ENCODE data around the gene RIC8A.
"Not testable (repeated sequence)": the region's sequence is repeated elsewhere in the genome, so short reads cannot be mapped to it uniquely, and the experiment has no call there.

RIC8A gene

GRCh38 chr11:207208-207862 lies at the start of gene RIC8A, which contains the start of gene BET1L:
Gene RIC8A (plus strand): TSS chr11:207708. CDS start chr11:208855, 1,147 bp downstream.
Gene BET1L (minus strand): TSS chr11:207399. CDS start chr11:207321, 78 bp downstream.
- Histone ChIP-seq H3K4me2 (ENCODE audit: low read length) (peak within 1 kb of the TSS; percentile 68), H3F3A (ENCODE audit: insufficient read depth, low read length) (no peaks in the 10 kb centered on the region), H3K9me3 (ENCODE audit: low read length) (no peaks in the 10 kb centered on the region), H3K4me1 (ENCODE audit: insufficient read depth, low read length, severe bottlenecking) (peaks cover 26% of the 10 kb centered on the region), H3K27me3 (ENCODE audit: insufficient read depth, low read length) (no peaks in the 10 kb centered on the region), H3K36me3 (ENCODE audit: insufficient read depth, low read length) (peaks cover 59% of the 10 kb centered on the region), H3K4me3 (ENCODE audit: low read depth, low read length, poor library complexity, severe bottlenecking) (peak within 1 kb of the TSS; percentile 70), H2AFZ (ENCODE audit: low read length) (no peak within 1 kb of the TSS), H4K20me1 (ENCODE audit: insufficient read depth, low read length) (no peaks in the 10 kb centered on the region), H3K9me2 (ENCODE audit: low read depth, low read length) (no peaks in the 10 kb centered on the region), H3K79me2 (ENCODE audit: insufficient read depth, low read length) (no peaks in the 10 kb centered on the region), H3K27ac (ENCODE audit: low read depth, low read length, poor library complexity, severe bottlenecking) (peak within 1 kb of the TSS; percentile 94), H3K9ac (ENCODE audit: low read length) (peak within 1 kb of the TSS; percentile 90)
- TF ChIP-seq CTCF (IDR thresholded peaks at IDR 0.05; ENCODE audit: low read length) (no peak), EZH2 (IDR thresholded peaks at IDR 0.05; ENCODE audit: borderline replicate concordance, low read length) (no peak)

- H3K79me2 ChIP-seq (ENCODE audit: insufficient read depth, low read length); H3K27ac ChIP-seq (ENCODE audit: low read depth, low read length, poor library complexity, severe bottlenecking); H3K36me3 ChIP-seq (ENCODE audit: insufficient read depth, low read length); H2AFZ ChIP-seq (ENCODE audit: low read length); H3K4me1 ChIP-seq (ENCODE audit: insufficient read depth, low read length, severe bottlenecking); H3K4me3 ChIP-seq (ENCODE audit: low read depth, low read length, poor library complexity, severe bottlenecking); H3F3A ChIP-seq (ENCODE audit: insufficient read depth, low read length); H3K27me3 ChIP-seq (ENCODE audit: insufficient read depth, low read length); H4K20me1 ChIP-seq (ENCODE audit: insufficient read depth, low read length); H3K9me2 ChIP-seq (ENCODE audit: low read depth, low read length); H3K9me3 ChIP-seq (ENCODE audit: low read length); H3K4me2 ChIP-seq (ENCODE audit: low read length); H3K9ac ChIP-seq (ENCODE audit: low read length): not testable (repeated sequence)
- peak; percentile 19; the same call in 1 of the 2 replicates for TF ChIP-seq CTCF (IDR thresholded peaks at IDR 0.05; ENCODE audit: low read length)
Measured at GRCh38 chr11:180242-180641, 27.3 kb upstream of the RIC8A start.

GRCh38 chr11:189200-189783 lies 18.2 kb upstream of the RIC8A start:
- H3K79me2 ChIP-seq (ENCODE audit: insufficient read depth, low read length); H3K9ac ChIP-seq (ENCODE audit: low read length); H4K20me1 ChIP-seq (ENCODE audit: insufficient read depth, low read length); H3K4me2 ChIP-seq (ENCODE audit: low read length); H3F3A ChIP-seq (ENCODE audit: insufficient read depth, low read length); H3K36me3 ChIP-seq (ENCODE audit: insufficient read depth, low read length); H3K9me3 ChIP-seq (ENCODE audit: low read length); H2AFZ ChIP-seq (ENCODE audit: low read length); H3K4me1 ChIP-seq (ENCODE audit: insufficient read depth, low read length, severe bottlenecking); H3K27me3 ChIP-seq (ENCODE audit: insufficient read depth, low read length); H3K9me2 ChIP-seq (ENCODE audit: low read depth, low read length): not testable (repeated sequence)
- H3K27ac ChIP-seq (ENCODE audit: low read depth, low read length, poor library complexity, severe bottlenecking), result peak overlapping the region; percentile 62
- peak overlapping the region; percentile 46 for H3K4me3 ChIP-seq (ENCODE audit: low read depth, low read length, poor library complexity, severe bottlenecking)

DNA sequence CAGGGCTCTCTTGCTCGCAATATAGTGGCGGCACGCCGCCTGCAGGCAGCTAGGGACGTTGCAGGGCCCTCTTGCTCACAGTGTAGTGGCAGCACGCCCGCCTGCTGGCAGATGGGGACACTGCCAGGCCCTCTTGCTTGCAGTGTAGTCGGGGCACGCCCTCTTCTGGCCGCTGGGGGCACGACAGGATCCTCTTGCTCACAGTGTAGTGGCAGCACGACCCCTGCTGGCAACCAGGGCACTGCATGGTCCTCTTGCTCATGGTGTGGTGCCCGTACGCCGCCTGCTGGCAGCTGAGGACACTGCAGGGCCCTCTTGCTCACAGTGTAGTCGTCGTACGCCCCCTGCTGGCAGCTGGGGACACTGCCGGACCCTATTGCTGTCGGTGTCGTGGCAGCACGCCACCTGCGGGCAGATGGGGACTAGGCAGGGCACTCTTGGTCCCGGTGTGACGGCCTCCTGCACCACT lies 17.6 kb upstream of the RIC8A start:
- not testable (repeated sequence) for H3K9me3 ChIP-seq (ENCODE audit: low read length); H3F3A ChIP-seq (ENCODE audit: insufficient read depth, low read length); H3K36me3 ChIP-seq (ENCODE audit: insufficient read depth, low read length); H3K9me2 ChIP-seq (ENCODE audit: low read depth, low read length); H3K4me1 ChIP-seq (ENCODE audit: insufficient read depth, low read length, severe bottlenecking); H3K79me2 ChIP-seq (ENCODE audit: insufficient read depth, low read length); H3K4me3 ChIP-seq (ENCODE audit: low read depth, low read length, poor library complexity, severe bottlenecking); H3K27me3 ChIP-seq (ENCODE audit: insufficient read depth, low read length); H3K4me2 ChIP-seq (ENCODE audit: low read length); H3K9ac ChIP-seq (ENCODE audit: low read length); H3K27ac ChIP-seq (ENCODE audit: low read depth, low read length, poor library complexity, severe bottlenecking); H2AFZ ChIP-seq (ENCODE audit: low read length); H4K20me1 ChIP-seq (ENCODE audit: insufficient read depth, low read length)
- peak; percentile 53 for TF ChIP-seq CTCF (IDR thresholded peaks at IDR 0.05; ENCODE audit: low read length)

DNA sequence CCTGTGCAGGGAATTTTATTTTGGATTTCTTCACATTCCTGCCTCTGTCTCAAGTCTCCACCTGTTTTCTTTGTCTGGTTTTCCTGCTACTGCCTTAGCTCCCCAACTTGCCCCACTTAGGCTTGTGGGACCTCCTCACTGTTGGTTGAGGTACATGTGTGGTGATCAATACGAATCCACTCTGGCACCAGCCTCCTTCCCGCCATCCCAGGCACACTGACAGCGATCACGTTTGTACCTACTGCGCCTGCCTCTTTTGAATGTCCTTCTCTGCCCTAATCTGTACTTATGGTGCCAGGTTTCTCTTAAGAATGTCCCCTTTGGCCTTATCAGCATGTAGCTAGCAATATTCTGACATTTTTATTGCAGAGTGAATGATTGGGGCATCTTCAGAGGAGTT lies 17.0 kb upstream of the RIC8A start:
- H3K79me2 ChIP-seq (ENCODE audit: insufficient read depth, low read length); H3K27me3 ChIP-seq (ENCODE audit: insufficient read depth, low read length); H3F3A ChIP-seq (ENCODE audit: insufficient read depth, low read length); H3K9ac ChIP-seq (ENCODE audit: low read length); H4K20me1 ChIP-seq (ENCODE audit: insufficient read depth, low read length); H3K9me3 ChIP-seq (ENCODE audit: low read length); H3K4me1 ChIP-seq (ENCODE audit: insufficient read depth, low read length, severe bottlenecking); H3K27ac ChIP-seq (ENCODE audit: low read depth, low read length, poor library complexity, severe bottlenecking); H3K9me2 ChIP-seq (ENCODE audit: low read depth, low read length); H3K4me3 ChIP-seq (ENCODE audit: low read depth, low read length, poor library complexity, severe bottlenecking); H3K36me3 ChIP-seq (ENCODE audit: insufficient read depth, low read length); H3K4me2 ChIP-seq (ENCODE audit: low read length); H2AFZ ChIP-seq (ENCODE audit: low read length): not testable (repeated sequence)

All from OCI-LY1 (cell line).